ENCODE results near the gene GPR15LG. TPM values are rescaled to one million over a fixed set of nuclear protein-coding genes. Genes with fewer than 3 reads are reported as not detected.
"Not testable (repeated sequence)": the region's sequence is repeated elsewhere in the genome, so short reads cannot be mapped to it uniquely, and the experiment has no call there.

The GPR15LG gene
- total RNA-seq, 4 donors from 2014 or later = 197 to 480 (median 266) TPM

- in situ Hi-C loops (cut with MboI; ENCODE audit: low pct_ligation_motif_present in 1 of 4, low pct_unique_long_range_greater_than_20kb in 1 of 4, low sequenced_read_pairs in 3 of 4) = no loop called here
- intact Hi-C loops (cut with DNase I; ENCODE audit: low total_unique reads) = no loop called here
- no peaks in the 10 kb centered on the region for H3K9me3 ChIP-seq
- H3K4me3 ChIP-seq = no peak overlapping the region
- no peak for DNase-seq
- WGBS, 2 donors (ENCODE audit: low coverage in 1 of 2) = 86% methylated on average over 4 of the region's 4 CpGs; no CpG with 5 or more reads in 1 of the 2 donors
- H3K27ac ChIP-seq = no peak overlapping the region
- no peak for TF ChIP-seq POLR2AphosphoS5 (IDR thresholded peaks at IDR 0.05)
- no peak for TF ChIP-seq POLR2A (IDR thresholded peaks at IDR 0.05)
- no peak for TF ChIP-seq CTCF (IDR thresholded peaks at IDR 0.05)
- no peak for TF ChIP-seq EP300 (IDR thresholded peaks at IDR 0.05; ENCODE audit: low read depth)
- no peaks in the 10 kb centered on the region for H3K36me3 ChIP-seq
- H3K27me3 ChIP-seq = no peaks in the 10 kb centered on the region
- peaks cover 0 to 17% (median 8%) of the 10 kb centered on the region in 4 donors for H3K4me1 ChIP-seq
Observed at GRCh38 chr10:84166620-84167288, 6.8 kb upstream of the GPR15LG start.

- H3K27me3 ChIP-seq; H3K36me3 ChIP-seq; DNase-seq; H3K9me3 ChIP-seq; in situ Hi-C loops (cut with MboI; ENCODE audit: low pct_ligation_motif_present in 1 of 4, low pct_unique_long_range_greater_than_20kb in 1 of 4, low sequenced_read_pairs in 3 of 4); H3K27ac ChIP-seq; H3K4me3 ChIP-seq; intact Hi-C loops (cut with DNase I; ENCODE audit: low total_unique reads): not testable (repeated sequence)
- 70% methylated on average over 2 of the region's 2 CpGs; no CpG with 5 or more reads in 1 of the 2 donors for WGBS, 2 donors (ENCODE audit: low coverage in 1 of 2)
- peaks cover 0 to 21% (median 10%) of the 10 kb centered on the region in 4 donors for H3K4me1 ChIP-seq
Observed at GRCh38 chr10:84167289-84167653, 6.3 kb upstream of the GPR15LG start.

- intact Hi-C loops (cut with DNase I; ENCODE audit: low total_unique reads); H3K27me3 ChIP-seq; H3K9me3 ChIP-seq; in situ Hi-C loops (cut with MboI; ENCODE audit: low pct_ligation_motif_present in 1 of 4, low pct_unique_long_range_greater_than_20kb in 1 of 4, low sequenced_read_pairs in 3 of 4); H3K36me3 ChIP-seq; H3K27ac ChIP-seq; H3K4me3 ChIP-seq; DNase-seq: not testable (repeated sequence)
- 88 to 97% methylated on average over 3 to 10 of the region's 10 CpGs for WGBS, 2 donors (ENCODE audit: low coverage in 1 of 2)
- H3K4me1 ChIP-seq = peaks cover 0 to 29% (median 18%) of the 10 kb centered on the region in 4 donors
Observed at GRCh38 chr10:84168382-84168781, 5.2 kb upstream of the GPR15LG start.

- Histone ChIP-seq H3K4me1 (peaks cover 0 to 30% (median 15%) of the 10 kb centered on the region in 4 donors), H3K27ac (peak overlapping the region; percentile 78 to 91 (median 86))
- in situ Hi-C loops (cut with MboI; ENCODE audit: low pct_ligation_motif_present in 1 of 4, low pct_unique_long_range_greater_than_20kb in 1 of 4, low sequenced_read_pairs in 3 of 4); DNase-seq; H3K4me3 ChIP-seq; H3K27me3 ChIP-seq; intact Hi-C loops (cut with DNase I; ENCODE audit: low total_unique reads); H3K9me3 ChIP-seq; H3K36me3 ChIP-seq: not testable (repeated sequence)
- WGBS, 2 donors (ENCODE audit: low coverage in 1 of 2) = 76 to 100% methylated on average over 1 to 2 of the region's 2 CpGs
Observed at GRCh38 chr10:84171237-84171636, 2.4 kb upstream of the GPR15LG start.

- Histone ChIP-seq H3K27ac (peak overlapping the region; percentile 78 to 91 (median 86)), H3K4me1 (peaks cover 0 to 36% (median 15%) of the 10 kb centered on the region in 4 donors)
- in situ Hi-C loops (cut with MboI; ENCODE audit: low pct_ligation_motif_present in 1 of 4, low pct_unique_long_range_greater_than_20kb in 1 of 4, low sequenced_read_pairs in 3 of 4); intact Hi-C loops (cut with DNase I; ENCODE audit: low total_unique reads); H3K27me3 ChIP-seq; H3K36me3 ChIP-seq; H3K9me3 ChIP-seq; H3K4me3 ChIP-seq; DNase-seq: not testable (repeated sequence)
- 56% methylated on average over 21 of the region's 21 CpGs; no CpG with 5 or more reads in 1 of the 2 donors for WGBS, 2 donors (ENCODE audit: low coverage in 1 of 2)
Observed at GRCh38 chr10:84171700-84172466, 1.7 kb upstream of the GPR15LG start.
